ENCODE measurements around the gene OR5H6. TPM values are rescaled to one million over a fixed set of nuclear protein-coding genes. Genes with fewer than 3 reads are reported as not detected.
"Not testable (repeated sequence)": the region's sequence is repeated elsewhere in the genome, so short reads cannot be mapped to it uniquely, and the experiment has no call there.

OR5H6 gene
- total RNA-seq, result not detected

DNA sequence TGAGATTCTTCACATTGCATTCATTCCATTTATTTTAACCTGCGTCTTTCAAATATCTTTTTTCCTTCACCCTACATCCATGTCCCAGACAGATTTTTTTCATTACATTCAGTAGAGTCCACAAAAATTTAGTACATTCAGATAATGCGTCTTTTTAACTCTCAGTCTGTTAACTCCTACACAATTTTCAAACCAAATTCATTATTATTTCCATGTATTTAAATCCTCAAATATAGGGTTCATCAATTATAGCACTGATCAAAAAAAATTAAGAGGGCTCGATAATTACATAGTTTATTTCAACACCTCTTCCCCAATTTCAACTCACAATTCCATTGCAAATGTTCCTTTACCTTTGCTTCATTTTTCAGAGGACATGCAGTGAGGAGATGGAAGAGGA is at the start of gene OR5H6:
TSS of gene OR5H6 (plus strand) at position 301 of the 400 bp plus-strand sequence. CDS start at position 390, 89 bp downstream.
- no peak for ATAC-seq
- Mint-ChIP-seq H3K4me1 (no peaks in the 10 kb centered on the region), H3K4me3 (no peak within 1 kb of the TSS), H3K36me3 (no peaks in the 10 kb centered on the region), H3K27ac (no peak within 1 kb of the TSS), H3K27me3 (peaks cover 10% of the 10 kb centered on the region), H3K9me3 (ENCODE audit: low read depth) (no peaks in the 10 kb centered on the region)
- no peak for DNase-seq
- CTCF ChIA-PET, result no interaction called here

DNA sequence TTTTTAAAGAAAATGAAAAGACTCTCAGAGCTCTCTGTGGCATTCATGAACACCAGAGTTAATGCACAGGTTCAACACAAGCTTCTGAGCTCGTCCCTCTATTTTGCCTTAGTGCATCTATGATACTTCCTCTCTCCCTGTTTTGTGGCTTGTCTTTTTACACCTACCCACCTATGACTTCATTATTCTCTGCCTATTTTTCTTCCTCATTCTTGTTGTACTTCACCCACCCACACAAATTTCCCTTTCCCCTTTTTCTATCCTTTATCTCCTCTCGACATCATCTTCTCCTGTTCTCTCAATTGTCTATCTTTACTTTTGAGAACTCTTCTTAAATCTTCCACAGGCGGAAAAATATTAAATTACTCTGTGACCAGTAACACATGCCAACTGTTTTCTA is 49.0 kb upstream of the OR5H6 start:
- Mint-ChIP-seq H3K4me3 (no peak overlapping the region), H3K36me3 (no peaks in the 10 kb centered on the region), H3K9me3 (ENCODE audit: low read depth) (no peaks in the 10 kb centered on the region), H3K27ac (no peak overlapping the region), H3K4me1 (no peaks in the 10 kb centered on the region), H3K27me3 (peaks cover 4% of the 10 kb centered on the region)
- CTCF ChIA-PET, result no interaction called here
- no peak for ATAC-seq
- DNase-seq, result no peak

- no peak for DNase-seq
- ATAC-seq, result no peak
- Mint-ChIP-seq H3K27ac (no peak overlapping the region), H3K9me3 (ENCODE audit: low read depth) (no peaks in the 10 kb centered on the region), H3K4me3 (no peak overlapping the region), H3K27me3 (no peaks in the 10 kb centered on the region), H3K36me3 (no peaks in the 10 kb centered on the region), H3K4me1 (no peaks in the 10 kb centered on the region)
- CTCF ChIA-PET, result no interaction called here
Observed at GRCh38 chr3:98223907-98224672, 40.0 kb upstream of the OR5H6 start.

GRCh38 chr3:98232489-98232888 is 31.6 kb upstream of the OR5H6 start:
- CTCF ChIA-PET, result interaction anchor here (0.7 kb wide), 1 partner anchor 355 kb away, joined by 5 read pairs; no protein-coding TSS in a partner anchor
- Mint-ChIP-seq H3K4me1 (peaks cover 2% of the 10 kb centered on the region), H3K4me3 (no peak overlapping the region), H3K36me3 (no peaks in the 10 kb centered on the region), H3K9me3 (ENCODE audit: low read depth) (no peaks in the 10 kb centered on the region), H3K27me3 (peaks cover 13% of the 10 kb centered on the region), H3K27ac (no peak overlapping the region)
- no peak for DNase-seq
- ATAC-seq, result no peak

- CTCF ChIA-PET, result no interaction called here
- Mint-ChIP-seq H3K27ac (no peak overlapping the region), H3K27me3 (peaks cover 13% of the 10 kb centered on the region)
Observed at GRCh38 chr3:98233468-98233867, 30.6 kb upstream of the OR5H6 start.

DNA sequence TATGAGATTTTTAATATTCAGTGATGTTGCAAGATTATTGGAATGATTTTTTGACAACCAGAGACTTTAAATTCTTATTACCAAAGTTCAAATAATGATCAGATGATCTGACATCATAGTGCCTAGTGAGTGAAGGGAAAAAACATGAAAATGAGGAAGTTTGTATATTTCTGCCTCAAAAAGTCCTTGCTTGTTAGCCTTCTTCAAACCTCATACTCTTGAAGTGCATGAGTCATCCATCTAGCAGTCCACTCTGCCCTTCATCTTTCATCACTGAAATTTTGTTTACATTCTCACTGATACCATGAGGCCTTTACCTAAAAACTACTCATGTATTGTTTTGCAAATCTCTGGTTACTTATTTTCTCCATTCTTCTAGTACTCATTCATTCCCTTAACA is 23.9 kb upstream of the OR5H6 start:
- no peaks in the 10 kb centered on the region for H3K9me3 Mint-ChIP-seq (ENCODE audit: low read depth)
- no peak overlapping the region for H3K27ac Mint-ChIP-seq
- CTCF ChIA-PET, result no interaction called here
- H3K4me1 Mint-ChIP-seq, result no peaks in the 10 kb centered on the region
- ATAC-seq (no peak), DNase-seq (no peak)
- H3K27me3 Mint-ChIP-seq, result peaks cover 10% of the 10 kb centered on the region
- no peak overlapping the region for H3K4me3 Mint-ChIP-seq
- H3K36me3 Mint-ChIP-seq, result no peaks in the 10 kb centered on the region

More at GRCh38 chr3:98233468-98233867, 30.6 kb upstream of the OR5H6 start:
- peaks cover 2% of the 10 kb centered on the region for H3K4me1 Mint-ChIP-seq
- no peaks in the 10 kb centered on the region for H3K9me3 Mint-ChIP-seq (ENCODE audit: low read depth)
- ATAC-seq, result no peak
- H3K36me3 Mint-ChIP-seq, result no peaks in the 10 kb centered on the region
- H3K4me3 Mint-ChIP-seq, result no peak overlapping the region
- DNase-seq, result no peak

DNA sequence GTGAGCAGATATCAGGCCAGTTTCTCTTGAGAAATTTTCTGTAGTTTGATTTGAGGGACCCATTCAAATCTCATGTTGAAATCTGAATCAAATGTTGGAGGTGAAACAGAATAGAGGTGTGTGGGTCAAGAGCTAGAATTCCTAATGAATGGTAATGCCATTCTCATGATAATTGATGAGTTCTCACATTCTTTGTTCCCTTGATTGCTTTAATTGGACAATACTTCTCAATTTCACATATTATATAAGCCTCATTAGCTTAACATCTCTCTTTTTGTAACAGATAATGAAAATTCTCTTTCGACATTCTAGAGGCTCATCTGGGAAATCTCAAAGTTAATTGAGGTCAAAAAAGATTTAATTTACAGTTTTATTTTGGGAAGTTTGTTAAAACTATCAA is 21.9 kb upstream of the OR5H6 start:
- CTCF ChIA-PET, result no interaction called here
- no peaks in the 10 kb centered on the region for H3K4me1 Mint-ChIP-seq
- H3K27me3 Mint-ChIP-seq, result peaks cover 5% of the 10 kb centered on the region
- no peaks in the 10 kb centered on the region for H3K36me3 Mint-ChIP-seq
- DNase-seq (no peak), ATAC-seq (no peak)
- H3K27ac Mint-ChIP-seq, result no peak overlapping the region
- no peaks in the 10 kb centered on the region for H3K9me3 Mint-ChIP-seq (ENCODE audit: low read depth)
- no peak overlapping the region for H3K4me3 Mint-ChIP-seq

DNA sequence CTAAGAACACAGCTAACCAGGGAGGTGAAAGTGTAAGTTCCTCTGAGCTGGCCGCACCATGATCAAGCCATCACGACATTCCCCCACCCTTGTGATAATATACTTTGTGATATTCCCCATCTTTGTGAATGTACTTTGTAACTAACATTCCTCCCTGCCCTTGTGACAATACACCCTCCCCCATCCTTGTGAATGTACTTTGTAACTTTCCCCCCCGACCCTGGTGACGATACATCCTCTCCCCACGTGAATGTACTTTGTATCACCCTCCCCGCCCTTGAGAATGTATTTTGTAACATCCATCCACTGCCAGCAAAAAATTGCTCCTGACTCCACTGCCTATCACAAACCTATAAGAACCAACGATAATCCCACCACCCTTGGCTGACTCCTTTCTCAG is 20.2 kb upstream of the OR5H6 start:
- H3K4me1 Mint-ChIP-seq, result no peaks in the 10 kb centered on the region
- DNase-seq (no peak), ATAC-seq (no peak)
- peaks cover 5% of the 10 kb centered on the region for H3K27me3 Mint-ChIP-seq
- no peaks in the 10 kb centered on the region for H3K36me3 Mint-ChIP-seq
- CTCF ChIA-PET, result no interaction called here
- H3K27ac Mint-ChIP-seq, result no peak overlapping the region
- H3K9me3 Mint-ChIP-seq (ENCODE audit: low read depth), result no peaks in the 10 kb centered on the region
- no peak overlapping the region for H3K4me3 Mint-ChIP-seq

DNA sequence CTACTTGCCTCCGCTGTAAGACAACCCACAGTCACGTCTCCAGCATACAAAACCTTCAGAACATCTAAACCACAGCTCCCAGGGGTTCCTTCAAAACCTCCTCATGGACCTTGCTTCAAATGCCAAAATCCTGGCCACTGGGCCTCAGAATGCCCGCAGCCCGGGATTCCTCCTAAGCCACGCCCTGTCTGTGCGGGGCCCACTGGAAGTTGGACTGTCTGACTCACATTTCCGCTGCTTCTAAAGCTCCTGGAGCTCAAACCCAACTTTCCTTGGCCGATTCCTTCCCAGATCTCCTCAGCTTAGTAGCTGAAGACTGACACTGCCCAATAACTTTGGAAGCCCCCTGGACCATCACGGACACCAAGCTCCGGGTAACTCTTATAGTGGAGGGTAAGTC is 17.9 kb upstream of the OR5H6 start:
- no peaks in the 10 kb centered on the region for H3K36me3 Mint-ChIP-seq
- CTCF ChIA-PET, result no interaction called here
- no peak overlapping the region for H3K27ac Mint-ChIP-seq
- DNase-seq (no peak), ATAC-seq (no peak)
- H3K4me3 Mint-ChIP-seq, result no peak overlapping the region
- H3K4me1 Mint-ChIP-seq, result no peaks in the 10 kb centered on the region
- H3K9me3 Mint-ChIP-seq (ENCODE audit: low read depth), result no peaks in the 10 kb centered on the region
- H3K27me3 Mint-ChIP-seq, result peaks cover 2% of the 10 kb centered on the region

DNA sequence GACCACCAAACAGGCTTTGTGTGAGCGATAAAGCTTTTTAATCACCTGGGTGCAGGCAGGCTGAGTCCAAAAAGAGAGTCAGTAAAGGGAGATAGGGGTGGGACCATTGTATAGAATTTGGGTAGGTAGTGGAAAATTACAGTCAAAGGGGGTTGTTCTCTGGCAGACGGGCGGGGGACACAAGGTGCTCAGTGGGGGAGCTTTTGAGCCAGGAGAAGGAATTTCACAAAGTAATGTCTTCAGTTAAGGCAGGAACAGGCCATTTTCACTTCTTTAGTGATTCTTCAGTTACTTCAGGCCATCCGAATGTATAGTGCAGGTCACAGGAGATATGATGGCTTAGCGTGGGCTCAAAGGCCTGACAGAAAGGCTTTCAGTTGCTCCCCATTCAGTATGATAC is 8.0 kb upstream of the OR5H6 start:
- H3K9me3 Mint-ChIP-seq (ENCODE audit: low read depth); CTCF ChIA-PET; H3K4me1 Mint-ChIP-seq; DNase-seq; H3K27me3 Mint-ChIP-seq; H3K4me3 Mint-ChIP-seq; H3K27ac Mint-ChIP-seq; H3K36me3 Mint-ChIP-seq; ATAC-seq: not testable (repeated sequence)

GRCh38 chr3:98259707-98260106 is 4.3 kb upstream of the OR5H6 start:
- Mint-ChIP-seq H3K27ac (no peak overlapping the region), H3K27me3 (peaks cover 6% of the 10 kb centered on the region), H3K4me1 (no peaks in the 10 kb centered on the region), H3K9me3 (ENCODE audit: low read depth) (no peaks in the 10 kb centered on the region), H3K4me3 (no peak overlapping the region), H3K36me3 (no peaks in the 10 kb centered on the region)
- DNase-seq (no peak), ATAC-seq (no peak)
- CTCF ChIA-PET, result no interaction called here

DNA sequence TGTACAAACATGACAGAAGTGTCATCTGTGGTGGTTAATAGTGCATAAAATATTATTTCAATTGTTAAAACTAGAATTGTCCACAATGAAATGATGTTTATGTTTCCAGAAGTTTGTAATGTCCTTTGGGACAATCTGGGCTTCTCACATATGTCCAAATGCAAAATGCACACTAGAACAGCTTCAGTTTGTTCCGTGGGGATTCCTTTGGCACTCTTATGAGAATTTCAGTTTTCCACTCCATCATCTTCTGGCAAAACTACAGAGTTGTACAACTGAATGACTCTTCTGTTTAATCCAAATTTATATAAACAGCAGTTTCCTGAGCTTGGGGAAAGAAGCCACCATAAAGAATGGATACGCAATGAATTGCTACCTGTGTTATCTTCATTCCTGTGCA is 2.0 kb upstream of the OR5H6 start:
- Mint-ChIP-seq H3K4me3 (no peak overlapping the region), H3K27ac (no peak overlapping the region), H3K36me3 (no peaks in the 10 kb centered on the region), H3K9me3 (ENCODE audit: low read depth) (no peaks in the 10 kb centered on the region), H3K27me3 (peaks cover 8% of the 10 kb centered on the region), H3K4me1 (no peaks in the 10 kb centered on the region)
- CTCF ChIA-PET, result no interaction called here
- no peak for ATAC-seq
- no peak for DNase-seq

DNA sequence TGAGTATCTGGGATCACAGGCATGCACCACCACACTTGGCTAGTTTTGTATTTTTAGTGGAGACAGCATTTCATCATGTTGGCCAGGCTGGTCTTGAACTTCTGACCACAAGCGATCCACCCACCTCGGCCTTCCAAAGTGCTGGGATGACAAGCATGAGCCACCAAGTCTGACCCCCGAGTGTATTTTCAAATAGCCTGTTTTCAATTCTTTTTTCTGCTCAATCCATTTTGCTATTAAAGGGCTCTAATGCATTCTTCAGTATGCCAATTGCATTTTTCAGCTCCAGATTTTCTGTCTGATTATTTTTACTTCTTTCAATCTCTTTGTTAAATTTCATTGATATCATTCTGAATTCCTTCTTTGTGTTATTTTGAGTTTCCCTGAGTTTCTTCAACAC is 5.8 kb downstream of the OR5H6 start:
- peaks cover 12% of the 10 kb centered on the region for H3K27me3 Mint-ChIP-seq
- no peak overlapping the region for H3K4me3 Mint-ChIP-seq
- DNase-seq (no peak), ATAC-seq (no peak)
- CTCF ChIA-PET, result no interaction called here
- H3K27ac Mint-ChIP-seq, result no peak overlapping the region
- no peaks in the 10 kb centered on the region for H3K36me3 Mint-ChIP-seq
- peaks cover 8% of the 10 kb centered on the region for H3K9me3 Mint-ChIP-seq (ENCODE audit: low read depth)
- H3K4me1 Mint-ChIP-seq, result no peaks in the 10 kb centered on the region

DNA sequence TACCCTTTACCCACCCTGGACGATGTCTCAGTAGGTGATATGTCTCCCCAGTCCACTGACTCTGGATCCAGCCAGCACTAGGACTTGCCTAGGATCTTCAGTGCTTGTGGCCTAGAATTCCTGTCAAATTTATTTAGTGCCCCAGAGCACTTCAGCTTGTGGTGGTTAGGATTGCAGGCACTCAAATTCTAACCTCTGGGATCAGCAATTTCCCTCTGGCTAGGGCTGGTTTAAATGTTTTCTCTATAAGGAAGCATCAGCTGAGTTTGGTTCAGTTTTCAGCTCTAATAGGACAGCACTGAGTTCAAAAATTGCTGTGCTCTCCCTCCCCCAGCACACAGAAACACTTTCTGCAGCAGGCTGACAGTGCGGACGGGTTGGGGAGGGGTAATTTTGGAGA is 8.1 kb downstream of the OR5H6 start:
- H3K4me3 Mint-ChIP-seq, result no peak overlapping the region
- no peaks in the 10 kb centered on the region for H3K36me3 Mint-ChIP-seq
- DNase-seq (no peak), ATAC-seq (no peak)
- peaks cover 9% of the 10 kb centered on the region for H3K27me3 Mint-ChIP-seq
- no peak overlapping the region for H3K27ac Mint-ChIP-seq
- H3K4me1 Mint-ChIP-seq, result no peaks in the 10 kb centered on the region
- CTCF ChIA-PET, result no interaction called here
- H3K9me3 Mint-ChIP-seq (ENCODE audit: low read depth), result peaks cover 8% of the 10 kb centered on the region

DNA sequence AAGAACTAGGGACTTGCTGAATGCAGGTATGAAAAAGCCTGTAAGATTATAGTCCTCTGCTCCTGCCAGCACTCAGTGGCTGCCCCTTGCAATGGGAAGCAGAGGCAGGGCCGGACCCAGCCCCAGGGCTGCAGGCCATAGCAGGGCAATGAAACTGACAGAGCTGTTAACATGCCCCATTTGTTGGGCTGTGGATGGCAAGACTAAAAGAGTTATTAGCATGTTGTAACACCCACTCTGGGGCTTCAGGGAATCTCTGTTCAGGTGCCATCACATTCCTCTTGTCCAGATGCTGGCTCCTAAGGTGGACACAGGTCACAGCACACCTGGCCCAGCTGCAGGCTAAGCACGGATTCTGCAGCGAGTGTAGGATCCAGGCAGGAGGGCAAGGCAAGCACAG is 10.9 kb downstream of the OR5H6 start:
- ATAC-seq, result no peak
- H3K27me3 Mint-ChIP-seq, result peaks cover 2% of the 10 kb centered on the region
- H3K36me3 Mint-ChIP-seq, result no peaks in the 10 kb centered on the region
- peaks cover 7% of the 10 kb centered on the region for H3K9me3 Mint-ChIP-seq (ENCODE audit: low read depth)
- peaks cover 8% of the 10 kb centered on the region for H3K4me1 Mint-ChIP-seq
- H3K4me3 Mint-ChIP-seq, result no peak overlapping the region
- no peak overlapping the region for H3K27ac Mint-ChIP-seq
- CTCF ChIA-PET, result no interaction called here
- no peak for DNase-seq

All from activated CD8-positive, alpha-beta memory T cell treated with anti-CD3 and anti-CD28 coated beads, Interleukin-2, amount 10 ng/mL, durations not matched to agents 7 days and 5 days (primary cell).